Endothelial cell of umbilical vein (primary cell): ENCODE measurements around the gene GRM2. TPM values are rescaled to one million over a fixed set of nuclear protein-coding genes. Genes with fewer than 3 reads are reported as not detected.

ENCODE experiments used
- BruUV-seq: library from RNA; stranded (reverse); fragments of 400-500 nt; replicated peaks from 2 replicates; lab custom pipeline; 2021; lab: Mats Ljungman, UMichigan
- CTCF ChIA-PET: fragments of 300-600, 350-600 bp; sonication (Branson Sonifier 250); formaldehyde crosslinking; loops from one replicate; lab custom pipeline; 2021; ENCODE audit warnings: antibody characterized with exemption, inconsistent platforms; lab: Charles Lee
- POLR2A ChIA-PET: fragments of 300-600, 350-600 bp; sonication (Branson Sonifier 250); formaldehyde crosslinking; loops from one replicate; lab custom pipeline; 2021; ENCODE audit warnings: antibody characterized with exemption, inconsistent platforms; lab: Charles Lee
- DNase-seq: peaks from one replicate; pipeline ENCODE4 v3.0.0-alpha.2; 2011; ENCODE audit warnings: low read depth, low spot score
- FAIRE-seq: peaks from 2 replicates; lab custom pipeline; 2011; peaks lifted over from hg19 to GRCh38; lab: Jason Lieb, UNC
- H2AFZ ChIP-seq: 2 replicates; pipeline ENCODE4 v1.6.0; 2012; ENCODE audit warnings: low read depth, low read length, control low read depth, inconsistent platforms
- H3K27ac ChIP-seq: 2 replicates; pipeline ENCODE4 v1.5.1; 2011; ENCODE audit warnings: low read depth, mild to moderate bottlenecking, control low read depth, low read length, moderate library complexity; ENCODE audit not compliant: insufficient read depth
- H3K27me3 ChIP-seq, 2 experiments: 2 replicates each; pipeline versions ENCODE4 v1.6.0 to v1.6.1; 2011; ENCODE audit warnings: low read length in 2 of 2, mixed read lengths in 1 of 2; ENCODE audit not compliant: control insufficient read depth in 2 of 2, insufficient read depth in 2 of 2
- H3K36me3 ChIP-seq, 2 experiments: 2 replicates in 1 of 2; 3 replicates in 1 of 2; pipeline ENCODE4 v1.5.1; 2011; ENCODE audit warnings: low read length in 2 of 2, mild to moderate bottlenecking in 1 of 2, moderate library complexity in 1 of 2; ENCODE audit not compliant: control insufficient read depth in 2 of 2, insufficient read depth in 2 of 2; ENCODE audit errors: extremely low read depth in 1 of 2
- H3K4me1 ChIP-seq: 3 replicates; pipeline ENCODE4 v1.5.1; 2011; ENCODE audit warnings: mild to moderate bottlenecking, low read length; ENCODE audit not compliant: control insufficient read depth, insufficient read depth; ENCODE audit errors: extremely low read depth
- H3K4me2 ChIP-seq: 2 replicates; pipeline ENCODE4 v1.6.1; 2011; ENCODE audit warnings: low read length, control low read depth, mixed read lengths; ENCODE audit not compliant: insufficient read depth
- H3K4me3 ChIP-seq, 3 experiments: fragments of 200-600 bp in 1 of 3; sonication (generic), shearing (Covaris generic) in 1 of 3; replicated peaks in 1 of 3; 2 replicates each; pipeline ENCODE4 v1.5.1; 2011 to 2016; ENCODE audit warnings: control low read depth in 3 of 3, low read length in 3 of 3, mild to moderate bottlenecking in 2 of 3, inconsistent platforms in 1 of 3, low read depth in 1 of 3, moderate library complexity in 1 of 3; ENCODE audit not compliant: insufficient read depth in 1 of 3
- H3K79me2 ChIP-seq: 2 replicates; pipeline ENCODE4 v1.6.0; 2012; ENCODE audit warnings: low read length, inconsistent platforms; ENCODE audit not compliant: control insufficient read depth, insufficient read depth
- H3K9ac ChIP-seq: replicated peaks from 2 replicates; pipeline ENCODE3; 2011; ENCODE audit warnings: low read length, control low read depth; ENCODE audit not compliant: insufficient read depth; ENCODE audit errors: extremely low read depth
- H3K9me1 ChIP-seq: replicated peaks from 3 replicates; pipeline ENCODE4 v1.6.0; 2011; ENCODE audit warnings: mild to moderate bottlenecking, low read length; ENCODE audit not compliant: control insufficient read depth, insufficient read depth; ENCODE audit errors: extremely low read depth
- H3K9me3 ChIP-seq: replicated peaks from 2 replicates; pipeline ENCODE4 v1.5.1; 2012; ENCODE audit warnings: low read length, inconsistent platforms; ENCODE audit not compliant: control insufficient read depth, insufficient read depth
- H4K20me1 ChIP-seq: replicated peaks from 2 replicates; pipeline ENCODE3; 2011; ENCODE audit warnings: mild to moderate bottlenecking, low read length; ENCODE audit not compliant: control insufficient read depth, insufficient read depth; ENCODE audit errors: extremely low read depth
- CTCF ChIP-seq, 2 donors: IDR thresholded peaks; 1 replicate in 1 of 2; 2 replicates in 1 of 2; pipeline ENCODE4 v1.5.1; 2011; ENCODE audit warnings: low read length in 2 of 2, mild to moderate bottlenecking in 2 of 2, moderate library complexity in 2 of 2, control low read depth in 1 of 2, inconsistent platforms in 1 of 2, low read depth in 1 of 2; ENCODE audit not compliant: insufficient read depth in 1 of 2; ENCODE audit errors: extremely low read depth in 1 of 2
- EZH2 ChIP-seq: IDR thresholded peaks from 2 replicates; pipeline ENCODE4 v1.6.1; 2012; ENCODE audit warnings: borderline replicate concordance, low read depth, mild to moderate bottlenecking, moderate library complexity, low read length, inconsistent platforms; ENCODE audit not compliant: severe bottlenecking
- FOS ChIP-seq: IDR thresholded peaks from 2 replicates; pipeline ENCODE4 v1.6.1; 2011; ENCODE audit warnings: mild to moderate bottlenecking, low read length, moderate library complexity, borderline replicate concordance; ENCODE audit not compliant: insufficient read depth
- GATA2 ChIP-seq: IDR thresholded peaks from 2 replicates; pipeline ENCODE4 v1.7.0; 2011; ENCODE audit warnings: low read depth, mild to moderate bottlenecking, moderate library complexity, mixed read lengths, low read length; ENCODE audit not compliant: insufficient read length, insufficient read depth
- JUN ChIP-seq: IDR thresholded peaks from 2 replicates; pipeline ENCODE4 v1.6.1; 2011; ENCODE audit warnings: borderline replicate concordance, low read depth; ENCODE audit not compliant: insufficient read length, insufficient read depth
- MAX ChIP-seq: IDR thresholded peaks from 2 replicates; pipeline ENCODE4 v1.6.1; 2011; ENCODE audit not compliant: insufficient read depth, insufficient read length
- MYC ChIP-seq: IDR thresholded peaks from one replicate; pipeline ENCODE4 v1.6.1; 2011; ENCODE audit warnings: mild to moderate bottlenecking, low read depth, low read length
- POLR2A ChIP-seq: IDR thresholded peaks from 2 replicates; pipeline ENCODE4 v1.6.1; 2012; ENCODE audit warnings: low read depth, mild to moderate bottlenecking, control low read depth, low read length
- POLR2AphosphoS5 ChIP-seq: IDR thresholded peaks from 2 replicates; pipeline ENCODE4 v1.6.1; 2012; ENCODE audit warnings: low read depth, mild to moderate bottlenecking, control low read depth, low read length, moderate library complexity; ENCODE audit not compliant: insufficient read depth
- dilution Hi-C: fragments of 300-500 bp; cut with MboI; formaldehyde crosslinking; loops from one replicate; pipeline ENCODE4 v1.15.0; 2019; ENCODE audit warnings: low sequenced_read_pairs; ENCODE audit not compliant: extremely low pct_ligation_motif_present
- intact Hi-C: fragments of 100-400 bp; cut with micrococcal nuclease; formaldehyde crosslinking; loops from one replicate; pipeline ENCODE4 v1.10.0; 2022
- polyA plus RNA-seq, 4 experiments: library from polyadenylated mRNA; depleted of rRNA in 3 of 4; stranded (reverse) in 3 of 4; unstranded in 1 of 4; fragments of >200 nt; gene quantifications; 2 replicates each; pipeline versions ENCODE4 v1.2.1 to v1.2.3, GENCODE V29; 2011 to 2012; ENCODE audit warnings: missing spikeins in 1 of 4
- total RNA-seq: library from RNA; stranded (reverse); gene quantifications from 2 replicates; pipeline ENCODE4 v1.2.3, GENCODE V29; 2021

Gene GRM2
- total and polyA plus RNA-seq, 2 donors (not counting 3 experiments of a cell fraction or from before 2014, with no cell fraction given), result 0.10 to 0.51 TPM

GRCh38 chr3:51715977-51716294, 9.1 kb downstream of the GRM2 start:
- no peak overlapping the region for H2AFZ ChIP-seq
- POLR2A ChIA-PET, result no interaction called here
- H3K9me1 ChIP-seq, result no peaks in the 10 kb centered on the region
- no peak for DNase-seq
- no peaks in the 10 kb centered on the region for H4K20me1 ChIP-seq
- dilution Hi-C loops, result no loop called here
- H3K79me2 ChIP-seq, result no peaks in the 10 kb centered on the region
- H3K27me3 ChIP-seq, result no peaks in the 10 kb centered on the region
- no peak overlapping the region for H3K27ac ChIP-seq
- no peak for TF ChIP-seq MAX
- no peak for TF ChIP-seq POLR2AphosphoS5
- no peak for TF ChIP-seq GATA2
- TF ChIP-seq FOS, result no peak
- TF ChIP-seq MYC, result no peak
- TF ChIP-seq POLR2A, result no peak
- no peak for TF ChIP-seq EZH2
- no peak for TF ChIP-seq CTCF (IDR thresholded peaks at IDR 0.05; ENCODE audit: extremely low read depth in 1 of 2, insufficient read depth in 1 of 2, low read depth in 1 of 2, low read length in 2 of 2)
- TF ChIP-seq JUN, result no peak
- no TSS peak for BruUV-seq
- H3K4me2 ChIP-seq, result no peak overlapping the region
- no peak overlapping the region for H3K4me3 ChIP-seq
- no peaks in the 10 kb centered on the region for H3K9me3 ChIP-seq
- H3K4me1 ChIP-seq, result no peaks in the 10 kb centered on the region
- no peaks in the 10 kb centered on the region for H3K36me3 ChIP-seq
- CTCF ChIA-PET, result no interaction called here
- intact Hi-C loops, result no loop called here
- FAIRE-seq, result no peak
- H3K9ac ChIP-seq, result no peak overlapping the region
